GM18526 (cell line): Measurements from ENCODE around the gene ABCC6.

Experiments
- POLR2A ChIP-seq: IDR thresholded peaks from 3 replicates; pipeline ENCODE4 v1.6.1; 2011; ENCODE audit not compliant: insufficient read length; ENCODE audit errors: extremely low read depth

The ABCC6 gene

GRCh38 chr16:16120382-16121184 lies 102.7 kb downstream of the ABCC6 start:
- no peak for TF ChIP-seq POLR2A

- no peak for TF ChIP-seq POLR2A
Observed at GRCh38 chr16:16120044-16120381, 103.3 kb downstream of the ABCC6 start.

- no peak for TF ChIP-seq POLR2A
Observed at GRCh38 chr16:16118337-16118736, 105.0 kb downstream of the ABCC6 start.

DNA sequence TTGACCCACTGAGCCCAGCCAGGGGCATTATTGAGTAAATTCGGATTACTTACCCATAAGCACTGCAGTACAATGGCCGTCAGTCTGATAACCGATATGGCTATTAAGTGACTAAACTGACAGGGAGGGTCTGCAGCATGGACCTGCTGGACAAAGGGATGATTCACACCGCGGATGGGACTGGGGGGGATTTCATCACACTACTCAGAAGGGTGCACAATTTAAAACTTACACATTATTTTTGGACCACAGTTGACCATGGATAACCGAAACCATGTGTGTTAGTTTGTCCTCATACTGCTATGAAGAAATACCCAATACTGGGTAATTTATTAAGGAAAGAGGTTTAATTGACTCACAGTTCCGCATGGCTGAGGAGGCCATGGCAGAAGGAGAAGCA lies 106.5 kb downstream of the ABCC6 start:
- no peak for TF ChIP-seq POLR2A

GRCh38 chr16:16113076-16113475 lies 110.2 kb downstream of the ABCC6 start:
- TF ChIP-seq POLR2A, result no peak

DNA sequence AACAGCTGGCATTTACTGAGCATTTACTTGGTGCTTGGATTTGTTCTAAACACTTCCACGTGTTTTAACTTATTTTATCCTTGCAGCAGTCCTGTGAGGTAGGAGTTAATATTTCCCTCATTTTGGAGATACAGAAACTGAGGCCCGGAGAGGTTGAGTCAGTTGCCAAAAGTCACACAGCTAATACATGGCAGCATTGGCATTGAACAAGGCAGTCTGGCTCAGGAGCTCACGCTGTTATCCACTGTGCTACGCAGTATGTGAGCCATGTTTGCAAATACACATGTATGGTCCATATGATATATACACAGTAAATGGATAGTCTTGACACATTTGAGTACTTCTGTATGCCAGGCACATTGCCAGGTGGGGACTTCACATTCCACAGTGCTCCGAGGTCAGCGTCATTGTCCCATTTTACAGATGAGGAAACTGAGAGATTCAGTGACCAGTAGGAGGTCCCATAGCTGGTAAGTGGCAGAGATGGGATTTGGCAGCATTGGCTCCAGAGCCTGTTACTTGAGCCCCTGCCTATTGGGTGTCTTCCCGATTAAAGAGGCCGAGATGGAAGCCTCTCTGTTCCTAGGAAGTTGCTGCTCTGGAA lies 110.7 kb downstream of the ABCC6 start:
- no peak for TF ChIP-seq POLR2A

GRCh38 chr16:16111639-16112038 lies 111.7 kb downstream of the ABCC6 start:
- TF ChIP-seq POLR2A, result no peak

DNA sequence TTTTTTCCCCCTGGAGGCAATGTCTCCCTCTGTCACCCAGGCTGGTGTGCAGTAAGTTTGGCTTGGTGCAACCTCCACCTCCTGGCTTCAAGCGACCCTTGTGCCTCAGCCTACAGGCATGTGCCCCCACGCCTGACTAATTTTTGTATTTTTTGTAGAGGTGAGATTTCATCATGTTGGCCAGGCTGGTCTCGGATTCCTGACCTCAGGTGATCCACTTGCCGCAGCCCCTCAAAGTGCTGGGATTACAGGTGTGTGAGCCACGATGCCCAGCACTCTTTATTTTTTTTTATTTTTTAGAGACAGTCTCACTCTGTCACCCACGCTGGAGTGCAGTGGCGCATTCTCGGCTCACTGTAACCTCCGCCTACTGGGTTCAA lies 113.2 kb downstream of the ABCC6 start:
- no peak for TF ChIP-seq POLR2A

DNA sequence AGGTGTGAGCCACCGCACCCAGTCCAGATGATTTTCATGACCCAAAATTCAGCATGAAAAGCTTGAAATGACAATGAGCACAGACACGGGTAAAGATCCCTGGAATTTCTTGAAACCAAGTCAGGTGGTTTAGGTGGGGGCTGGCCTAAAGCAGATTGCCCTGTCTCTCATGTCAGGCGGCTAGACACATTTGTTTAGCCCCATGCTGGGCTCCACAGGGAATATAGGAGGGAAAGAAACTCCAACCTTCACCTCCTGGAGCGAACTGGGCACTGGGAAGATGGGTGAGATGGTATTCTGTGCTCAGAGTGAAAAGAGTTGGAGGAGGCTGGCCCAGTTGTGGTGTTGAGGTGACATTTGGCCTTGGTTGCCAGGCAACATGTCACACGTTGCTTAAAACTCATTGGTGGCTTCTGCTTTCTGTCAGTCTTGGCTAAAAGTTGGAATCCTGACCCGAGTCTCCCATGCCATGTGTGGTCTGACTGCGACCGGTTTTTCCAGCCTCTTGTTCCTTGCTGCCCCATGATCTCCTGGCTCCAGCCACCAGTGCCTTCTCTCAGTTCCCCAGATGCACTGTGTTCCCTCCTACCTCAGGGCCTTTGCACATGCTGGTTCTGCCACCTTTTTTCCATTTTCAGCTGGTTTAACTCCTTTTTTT lies 113.7 kb downstream of the ABCC6 start:
- no peak for TF ChIP-seq POLR2A

GRCh38 chr16:16108759-16109158 lies 114.5 kb downstream of the ABCC6 start:
- TF ChIP-seq POLR2A, result no peak

DNA sequence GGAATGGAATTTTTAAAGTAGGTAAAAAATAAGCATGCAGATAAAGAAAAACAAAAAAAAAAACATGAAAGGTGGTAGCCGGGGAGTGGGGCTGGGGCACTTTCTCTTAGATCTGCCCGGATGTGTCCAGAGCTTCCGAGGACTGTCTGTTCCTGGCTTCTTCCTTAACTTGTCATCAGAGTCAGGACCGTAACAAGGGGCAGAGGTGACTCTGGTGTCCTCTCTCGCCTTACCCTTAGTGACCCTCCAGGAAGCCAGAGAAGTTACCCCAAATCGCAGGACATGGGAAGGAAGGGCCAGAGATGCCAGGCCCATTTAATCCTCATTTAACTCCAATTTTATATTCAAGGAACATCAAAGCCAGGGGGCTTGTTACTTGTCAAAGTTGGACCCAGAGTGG lies 115.5 kb downstream of the ABCC6 start:
- TF ChIP-seq POLR2A, result no peak

DNA sequence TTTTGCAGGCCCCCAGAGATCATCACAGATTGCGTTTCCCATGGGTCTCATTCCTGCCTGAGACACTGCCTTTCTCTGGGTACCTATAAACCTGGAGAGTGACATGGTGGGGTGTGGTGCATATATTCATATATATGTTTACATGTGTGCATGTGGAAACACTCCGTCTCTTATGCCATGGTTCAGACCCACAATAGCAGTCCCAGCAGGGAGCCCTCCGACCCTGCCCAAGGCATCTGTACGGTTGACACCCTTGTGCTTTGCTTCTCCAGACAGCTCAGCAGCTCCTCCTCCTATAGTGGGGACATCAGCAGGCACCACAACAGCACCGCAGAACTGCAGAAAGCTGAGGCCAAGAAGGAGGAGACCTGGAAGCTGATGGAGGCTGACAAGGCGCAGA lies 116.8 kb downstream of the ABCC6 start:
- TF ChIP-seq POLR2A, result no peak

DNA sequence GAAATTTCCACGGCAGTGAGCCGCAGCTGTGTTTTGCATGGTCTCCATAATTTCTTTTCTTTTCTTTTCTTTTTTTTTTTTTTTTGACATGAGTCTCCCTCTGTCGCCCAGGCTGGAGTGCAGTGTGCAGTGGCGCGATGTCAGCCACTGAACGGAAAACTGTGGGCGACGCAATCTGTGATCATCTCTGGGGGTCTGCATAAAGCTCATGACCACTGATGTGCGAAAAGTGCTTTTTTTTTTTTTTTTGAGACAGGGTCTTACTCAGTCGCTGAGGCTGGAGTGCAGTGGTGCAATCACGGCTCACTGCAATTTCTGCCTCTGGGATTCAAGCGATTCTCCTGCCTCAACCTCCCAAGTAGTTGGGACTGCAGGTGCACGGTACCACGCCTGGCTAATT lies 117.6 kb downstream of the ABCC6 start:
- no peak for TF ChIP-seq POLR2A

GRCh38 chr16:16102738-16103137 lies 120.6 kb downstream of the ABCC6 start:
- TF ChIP-seq POLR2A, result no peak

DNA sequence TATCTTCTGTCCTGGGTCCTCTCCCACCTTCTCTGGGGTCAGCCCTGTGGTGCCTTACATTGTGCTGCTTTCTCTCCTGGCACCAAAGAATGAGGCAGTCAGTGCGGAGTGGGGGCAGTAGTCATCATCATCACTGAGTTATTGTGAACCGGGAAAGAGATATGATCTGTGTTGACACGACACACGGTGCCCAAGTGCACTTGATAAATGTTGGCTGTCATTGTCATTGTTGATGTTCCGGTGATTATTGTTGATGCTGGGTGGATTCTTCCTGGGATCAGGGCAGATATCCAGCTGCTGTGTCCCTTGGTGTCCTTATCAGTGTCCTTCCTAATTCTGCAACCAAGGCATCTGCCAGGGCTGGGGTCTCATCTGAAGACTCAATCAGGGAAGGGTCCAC lies 121.7 kb downstream of the ABCC6 start:
- TF ChIP-seq POLR2A, result no peak

GRCh38 chr16:16100631-16101030 lies 122.7 kb downstream of the ABCC6 start:
- TF ChIP-seq POLR2A, result no peak
